Heart right ventricle (tissue), 16 donors: Measurements from ENCODE around the gene FGGY. TPM values are rescaled to one million over a fixed set of nuclear protein-coding genes. Genes with fewer than 3 reads are reported as not detected.
A peak's percentile ranks its signal among the peaks of the same experiment; 100 is the strongest.

Source experiments
- ATAC-seq, 8 donors: fragments of 200-7000 bp; cut with Tn5 transposase; one replicate each; pipeline ENCODE4 v1.9.1; 2020; ENCODE audit warnings: mild to moderate bottlenecking in 8 of 8, moderate library complexity in 8 of 8, moderate number of reproducible peaks in 1 of 8
- DNase-seq, 2 donors: peaks; one replicate each; pipeline ENCODE4 v3.0.0-alpha.2; 2020
- H3K27ac ChIP-seq, 10 donors: fragments of 200-600 bp; sonication (generic) in 2 of 10; one replicate each; pipeline versions ENCODE4 v1.5.0 to v1.8.0; 2020 to 2022; ENCODE audit warnings: mild to moderate bottlenecking in 3 of 10
- H3K27me3 ChIP-seq, 7 donors: fragments of 200-600 bp; one replicate each; pipeline ENCODE4 v1.8.0; 2021 to 2022; ENCODE audit warnings: mild to moderate bottlenecking in 2 of 7
- H3K36me3 ChIP-seq, 9 donors: fragments of 200-600 bp; sonication (generic) in 1 of 9; one replicate each; pipeline versions ENCODE4 v1.5.0 to v1.8.0; 2020 to 2022; ENCODE audit warnings: mild to moderate bottlenecking in 2 of 9
- H3K4me1 ChIP-seq, 9 donors: fragments of 200-600 bp; sonication (generic) in 1 of 9; one replicate each; pipeline versions ENCODE4 v1.5.0 to v1.8.0; 2020 to 2022; ENCODE audit warnings: mild to moderate bottlenecking in 4 of 9
- H3K4me3 ChIP-seq, 10 donors: fragments of 200-600 bp; sonication (generic) in 2 of 10; one replicate each; pipeline versions ENCODE4 v1.5.0 to v1.8.0; 2020 to 2022; ENCODE audit warnings: mild to moderate bottlenecking in 7 of 10, moderate library complexity in 2 of 10
- H3K9me3 ChIP-seq, 11 donors: fragments of 200-600 bp in 10 of 11; sonication (generic) in 2 of 11; one replicate each; pipeline versions ENCODE4 v1.5.0 to v1.8.0; 2013 to 2022; ENCODE audit warnings: mild to moderate bottlenecking in 2 of 11, control low read depth in 1 of 11, moderate library complexity in 1 of 11
- WGBS, 2 donors: extraction: QIAGEN DNeasy Blood & Tissue Kit; methylation state at CpG; one replicate each; pipeline ENCODE4 v1.1.7; 2013; ENCODE audit warnings: inconsistent platforms in 1 of 2; 5-methylcytosine and 5-hydroxymethylcytosine counted together
- intact Hi-C, 10 donors: fragments of 100-400 bp; cut with DNase I; formaldehyde crosslinking; loops; one replicate each; pipeline versions ENCODE4 v1.11.1 to v1.14.2; 2022
- polyA plus RNA-seq, 2 donors: library from polyadenylated mRNA; stranded (reverse); fragments of 200-250 nt; gene quantifications; one replicate each; pipeline ENCODE4 v1.2.3, GENCODE V29; 2013
- total RNA-seq, 10 donors: library from RNA; stranded (reverse); fragmentation: NEBNext Ultra II Directional in 3 of 10; extraction: Animal tissue kit (Norgen Biotek cat#: 25700) in 3 of 10; gene quantifications; one replicate each; pipeline versions ENCODE4 v1.2.1 to v1.2.4, GENCODE V29; 2021 to 2023
- TF ChIP-seq, protein P1 (sequence below), 9 donors: fragments of 200-600 bp; sonication (generic) in 2 of 9; IDR thresholded peaks; one replicate each; pipeline versions ENCODE4 v1.5.0 to v1.8.0; 2021 to 2022; ENCODE audit warnings: antibody characterized with exemption in 9 of 9, mild to moderate bottlenecking in 5 of 9, moderate library complexity in 1 of 9
- donor health status: Arrhythmogenic right ventricular cardiomyopathy.
- donor health status: ischemic (EF 13 %, LVEDD 7.1; RV severe dilation, severe dysfunction).
- donor health status: healthy with polysubstance abuse.
- donor health status: DM: no; HTN: yes; CAD: no.
- donor health status: DM: no; HTN: no; CAD: no.
- donor health status: ischemic (EF 25% LVEDD 6.9; RV normal size, moderate dysfunction).
- donor health status: ischemic (EF 25% LVEDD 5.7; RV mildly dilated, moderate dysfunction).
- donor health status: healthy.
- donor health status: DM: yes; HTN: yes; CAD: no.
- donor health status: Ischemic cardiomyopathy.
- donor health status: ischemic (EF 35%, LVEDD 5.7; RV mildly dilated, moderate dysfunction).
- donor health status: nonischemic (EF 11% LVEDD 7.7; RV severe dilation, severe dysfunction).
- donor health status: DM: yes; HTN: yes; CAD: no.
- donor health status: PGD.
- donor health status: ischemic (EF 29% LVEDD 5.4; RV normal size, mild dysfunction).
- donor health status: nonischemic (EF 23%, LVEDD 6.1; RV moderate dilation, normal function).

FGGY gene
- total and polyA plus RNA-seq, 12 donors = 3.1 to 51.8 (median 34.7) TPM

DNA sequence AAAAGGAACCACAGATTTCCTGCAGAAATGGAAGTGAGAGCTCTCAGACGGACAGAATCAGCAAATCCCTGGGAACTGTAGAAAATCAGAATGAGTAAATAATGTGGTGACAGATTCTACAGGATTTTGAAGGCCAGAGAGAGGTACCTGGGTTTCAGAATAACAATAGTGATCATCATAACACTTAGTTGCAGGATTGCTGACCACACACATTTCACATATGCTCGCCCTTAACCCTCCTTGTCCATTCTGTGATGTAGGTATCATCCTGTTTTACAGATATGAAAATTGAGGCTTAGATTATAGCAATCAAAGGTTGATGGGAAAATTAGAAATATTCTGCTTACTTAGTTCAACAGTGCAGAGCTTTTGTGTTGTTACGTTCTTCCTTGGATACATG lies 419.9 kb downstream of the FGGY start:
- ATAC-seq = no peak
- WGBS, 2 donors = 87 to 90% methylated on average over 3 of the region's 3 CpGs
- DNase-seq = no peak
- peaks cover 0 to 18% (median 5%) of the 10 kb centered on the region in 9 donors for H3K4me1 ChIP-seq
- no peaks in the 10 kb centered on the region for H3K9me3 ChIP-seq
- H3K36me3 ChIP-seq = no peaks in the 10 kb centered on the region
- TF ChIP-seq, protein P1, sequence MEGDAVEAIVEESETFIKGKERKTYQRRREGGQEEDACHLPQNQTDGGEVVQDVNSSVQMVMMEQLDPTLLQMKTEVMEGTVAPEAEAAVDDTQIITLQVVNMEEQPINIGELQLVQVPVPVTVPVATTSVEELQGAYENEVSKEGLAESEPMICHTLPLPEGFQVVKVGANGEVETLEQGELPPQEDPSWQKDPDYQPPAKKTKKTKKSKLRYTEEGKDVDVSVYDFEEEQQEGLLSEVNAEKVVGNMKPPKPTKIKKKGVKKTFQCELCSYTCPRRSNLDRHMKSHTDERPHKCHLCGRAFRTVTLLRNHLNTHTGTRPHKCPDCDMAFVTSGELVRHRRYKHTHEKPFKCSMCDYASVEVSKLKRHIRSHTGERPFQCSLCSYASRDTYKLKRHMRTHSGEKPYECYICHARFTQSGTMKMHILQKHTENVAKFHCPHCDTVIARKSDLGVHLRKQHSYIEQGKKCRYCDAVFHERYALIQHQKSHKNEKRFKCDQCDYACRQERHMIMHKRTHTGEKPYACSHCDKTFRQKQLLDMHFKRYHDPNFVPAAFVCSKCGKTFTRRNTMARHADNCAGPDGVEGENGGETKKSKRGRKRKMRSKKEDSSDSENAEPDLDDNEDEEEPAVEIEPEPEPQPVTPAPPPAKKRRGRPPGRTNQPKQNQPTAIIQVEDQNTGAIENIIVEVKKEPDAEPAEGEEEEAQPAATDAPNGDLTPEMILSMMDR (IDR thresholded peaks at IDR 0.05) = no peak
- H3K27ac ChIP-seq = no peak overlapping the region
- intact Hi-C loops = loop anchor here in 1 of 10 donors (5.0 kb wide), 1 partner anchor 40 kb away; no protein-coding TSS in a partner anchor
- no peaks in the 10 kb centered on the region for H3K27me3 ChIP-seq
- H3K4me3 ChIP-seq = no peak overlapping the region

DNA sequence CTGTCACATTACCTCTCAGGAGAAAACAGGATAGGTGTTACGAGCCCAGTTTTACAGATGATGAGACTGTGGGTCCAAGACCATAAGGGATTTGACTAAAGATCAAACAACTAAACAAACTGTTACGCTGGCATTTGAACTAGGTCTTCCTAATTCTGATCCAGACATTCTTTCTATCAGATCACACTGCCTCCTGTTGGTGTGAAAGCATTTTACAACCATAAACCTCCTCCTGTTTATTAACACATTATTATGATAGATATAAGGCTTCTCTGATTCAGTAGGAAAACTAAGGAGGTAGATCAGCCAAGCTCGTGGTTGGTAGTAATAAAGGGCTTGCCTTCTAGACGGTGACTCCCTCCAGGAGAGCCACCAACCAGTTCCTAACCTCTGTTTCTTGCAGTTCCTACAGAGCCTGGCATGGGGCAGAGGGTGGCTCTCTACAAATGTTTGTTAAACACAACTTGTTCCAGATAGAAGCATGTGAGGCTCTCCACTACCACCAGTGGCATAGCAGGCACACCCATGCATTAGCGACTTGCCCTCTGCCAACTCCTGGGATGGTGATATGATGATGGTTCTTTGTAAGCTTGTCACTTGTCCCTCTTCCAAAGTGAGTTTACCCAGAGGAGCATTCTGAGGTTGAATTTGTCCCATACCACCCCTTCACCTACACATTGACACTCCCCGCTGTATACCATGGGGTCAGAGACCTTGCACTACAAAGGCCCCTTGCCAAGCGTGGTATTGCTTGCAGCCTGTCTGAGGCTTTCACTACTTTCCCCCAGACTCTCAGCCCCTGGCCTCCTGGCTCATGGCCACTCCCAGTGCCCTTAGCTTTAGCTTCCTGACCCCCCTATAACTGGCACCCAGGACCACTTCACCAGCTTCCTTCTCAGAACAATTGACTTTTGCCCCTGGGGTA lies 421.4 kb downstream of the FGGY start:
- Histone ChIP-seq H3K4me1 (peaks cover 0 to 18% (median 5%) of the 10 kb centered on the region in 9 donors), H3K36me3 (no peaks in the 10 kb centered on the region), H3K9me3 (peaks cover 0 to 11% (median 0%) of the 10 kb centered on the region in 11 donors), H3K27me3 (no peaks in the 10 kb centered on the region), H3K27ac (peak overlapping the region in 9 of 10 donors; percentile 24 to 69 (median 47)), H3K4me3 (no peak overlapping the region)
- WGBS, 2 donors = 75 to 84% methylated on average over 7 of the region's 7 CpGs
- intact Hi-C loops = loop anchor here in 1 of 10 donors (5.0 kb wide), 1 partner anchor 39 kb away; no protein-coding TSS in a partner anchor
- ATAC-seq (peak in 7 of 8 donors; percentile 46 to 85 (median 68)), DNase-seq (no peak)
- TF ChIP-seq, protein P1 (IDR thresholded peaks at IDR 0.05) = peak in 5 of 9 donors; percentile 27 to 52 (median 35)

DNA sequence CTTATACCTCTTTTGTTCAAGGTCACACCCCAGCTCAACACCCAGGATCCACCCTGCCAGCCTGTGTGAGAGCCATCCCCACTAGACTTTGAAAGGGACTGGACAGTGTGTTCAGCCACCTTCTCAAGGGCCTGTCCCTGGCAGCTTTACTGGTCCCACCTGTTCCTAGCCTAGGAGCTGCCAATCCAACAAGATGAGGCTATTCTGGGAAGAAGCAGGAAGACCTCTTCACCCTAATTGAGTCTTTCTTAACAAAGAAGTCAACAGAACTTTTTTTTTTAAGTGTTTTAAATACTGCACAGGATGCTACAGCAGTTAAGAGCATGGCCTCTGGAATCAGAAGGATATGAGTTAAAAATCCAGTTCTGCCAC lies 422.1 kb downstream of the FGGY start:
- H3K4me1 ChIP-seq = peaks cover 0 to 18% (median 5%) of the 10 kb centered on the region in 9 donors
- intact Hi-C loops = loop anchor here in 1 of 10 donors (5.0 kb wide), 1 partner anchor 38 kb away; no protein-coding TSS in a partner anchor
- peak overlapping the region in 9 of 10 donors; percentile 24 to 69 (median 47) for H3K27ac ChIP-seq
- H3K27me3 ChIP-seq = no peaks in the 10 kb centered on the region
- ATAC-seq (peak; percentile 78 to 97 (median 90)), DNase-seq (peak; percentile 37 to 45)
- H3K36me3 ChIP-seq = no peaks in the 10 kb centered on the region
- TF ChIP-seq, protein P1 (IDR thresholded peaks at IDR 0.05) = no peak
- H3K4me3 ChIP-seq = no peak overlapping the region
- peaks cover 0 to 16% (median 0%) of the 10 kb centered on the region in 11 donors for H3K9me3 ChIP-seq

DNA sequence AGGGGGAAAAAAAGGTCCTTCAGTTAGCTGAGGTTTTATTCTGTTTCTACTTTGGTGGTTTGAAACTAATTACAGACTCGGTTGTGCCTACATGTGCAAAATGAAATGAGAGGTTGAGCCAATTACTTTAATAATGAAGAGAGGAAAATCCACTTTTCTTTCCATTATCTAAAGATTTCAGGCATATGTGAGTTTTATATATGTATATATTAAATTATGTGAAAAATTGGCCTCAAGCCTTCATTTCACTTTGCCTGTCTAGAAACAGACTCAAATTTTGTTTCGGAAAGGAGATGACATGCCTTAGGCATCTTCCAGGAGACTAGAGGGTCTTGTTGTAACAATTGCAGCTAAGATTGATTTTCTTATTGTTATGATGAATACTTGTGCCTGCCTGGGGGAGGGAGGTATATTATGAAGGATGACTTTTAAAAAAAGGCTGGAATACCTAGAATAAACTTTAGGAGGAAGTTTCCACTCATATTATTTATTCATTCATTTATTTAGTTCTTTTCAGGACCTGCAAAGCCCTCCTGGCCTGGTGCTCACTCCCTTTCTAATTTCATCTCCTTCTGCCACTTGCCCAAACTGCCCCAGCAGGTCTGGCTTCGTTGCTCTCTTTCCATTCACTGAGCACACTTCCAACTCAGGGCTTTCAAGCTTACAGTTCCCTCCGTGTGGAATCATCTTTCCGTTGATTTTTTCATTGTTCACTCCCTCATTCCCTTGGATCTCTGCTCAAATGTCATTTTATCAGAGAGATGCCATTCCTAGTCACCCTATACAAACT lies 423.6 kb downstream of the FGGY start:
- Histone ChIP-seq H3K9me3 (peaks cover 0 to 16% (median 0%) of the 10 kb centered on the region in 11 donors), H3K27me3 (no peaks in the 10 kb centered on the region), H3K27ac (peak overlapping the region in 3 of 10 donors; percentile 13 to 69 (median 28)), H3K4me1 (peaks cover 0 to 18% (median 5%) of the 10 kb centered on the region in 9 donors), H3K4me3 (no peak overlapping the region), H3K36me3 (no peaks in the 10 kb centered on the region)
- DNase-seq (no peak), ATAC-seq (peak in 1 of 8 donors; percentile 51)
- intact Hi-C loops = no loop called here
- TF ChIP-seq, protein P1 (IDR thresholded peaks at IDR 0.05) = no peak
- WGBS, 2 donors = 62 to 73% methylated on average over 5 of the region's 5 CpGs
